Subcutaneous abdominal adipose tissue (tissue), 5 donors: ENCODE data around the gene ZMYND10.

ENCODE experiments used
- H3K27ac ChIP-seq: one replicate; pipeline ENCODE4 v1.7.0; 2013; ENCODE audit warnings: low read depth, mild to moderate bottlenecking, inconsistent platforms, low read length, moderate library complexity
- H3K27me3 ChIP-seq, 5 donors: one replicate each; pipeline ENCODE4 v1.7.0; 2013; ENCODE audit warnings: low read length in 5 of 5, inconsistent platforms in 1 of 5; ENCODE audit not compliant: control insufficient read depth in 5 of 5, insufficient read depth in 4 of 5
- H3K36me3 ChIP-seq, 5 donors: one replicate each; pipeline ENCODE4 v1.7.0; 2013; ENCODE audit warnings: low read length in 5 of 5; ENCODE audit not compliant: control insufficient read depth in 5 of 5, insufficient read depth in 5 of 5
- H3K4me1 ChIP-seq, 5 donors: one replicate each; pipeline ENCODE4 v1.7.0; 2013; ENCODE audit warnings: low read length in 5 of 5, mild to moderate bottlenecking in 3 of 5, moderate library complexity in 1 of 5; ENCODE audit not compliant: control insufficient read depth in 5 of 5, insufficient read depth in 5 of 5
- H3K4me3 ChIP-seq, 5 donors: one replicate each; pipeline ENCODE4 v1.7.0; 2013; ENCODE audit warnings: low read length in 5 of 5, low read depth in 1 of 5
- H3K9ac ChIP-seq, 5 donors: one replicate each; pipeline ENCODE4 v1.7.0; 2013; ENCODE audit warnings: low read length in 5 of 5, mild to moderate bottlenecking in 4 of 5, moderate library complexity in 3 of 5
- H3K9me3 ChIP-seq, 5 donors: one replicate each; pipeline ENCODE4 v1.7.0; 2013; ENCODE audit warnings: low read length in 5 of 5; ENCODE audit not compliant: control insufficient read depth in 5 of 5
- donor health status: healthy.
- donor health status: healthy.
- donor health status: healthy.
- donor health status: healthy.
- donor health status: healthy.

The ZMYND10 gene

GRCh38 chr3:50371133-50371685, 25.7 kb upstream of the ZMYND10 start:
- Histone ChIP-seq H3K27me3 (peaks cover 22 to 41% (median 29%) of the 10 kb centered on the region in 5 donors), H3K9me3 (no peaks in the 10 kb centered on the region), H3K27ac (no peak overlapping the region), H3K4me3 (no peak overlapping the region), H3K9ac (no peak overlapping the region), H3K36me3 (no peaks in the 10 kb centered on the region), H3K4me1 (no peaks in the 10 kb centered on the region)

GRCh38 chr3:50370594-50370993, 25.1 kb upstream of the ZMYND10 start:
- no peaks in the 10 kb centered on the region for H3K9me3 ChIP-seq
- no peaks in the 10 kb centered on the region for H3K36me3 ChIP-seq
- no peak overlapping the region for H3K27ac ChIP-seq
- no peak overlapping the region for H3K4me3 ChIP-seq
- H3K27me3 ChIP-seq, result peaks cover 22 to 44% (median 31%) of the 10 kb centered on the region in 5 donors
- no peak overlapping the region for H3K9ac ChIP-seq
- H3K4me1 ChIP-seq, result peaks cover 0 to 2% (median 1%) of the 10 kb centered on the region in 5 donors

GRCh38 chr3:50369012-50369670, 23.6 kb upstream of the ZMYND10 start:
- H3K4me1 ChIP-seq, result peaks cover 0 to 13% (median 12%) of the 10 kb centered on the region in 5 donors
- no peak overlapping the region for H3K4me3 ChIP-seq
- H3K9ac ChIP-seq, result no peak overlapping the region
- H3K36me3 ChIP-seq, result no peaks in the 10 kb centered on the region
- H3K27ac ChIP-seq, result no peak overlapping the region
- peaks cover 22 to 41% (median 29%) of the 10 kb centered on the region in 5 donors for H3K27me3 ChIP-seq
- no peaks in the 10 kb centered on the region for H3K9me3 ChIP-seq

GRCh38 chr3:50365842-50366220, 20.3 kb upstream of the ZMYND10 start:
- Histone ChIP-seq H3K4me1 (peaks cover 0 to 14% (median 13%) of the 10 kb centered on the region in 5 donors), H3K27ac (no peak overlapping the region), H3K4me3 (peak overlapping the region in 2 of 5 donors; percentile 61 to 71), H3K9ac (peak overlapping the region in 1 of 5 donors; percentile 49), H3K9me3 (no peaks in the 10 kb centered on the region), H3K27me3 (peaks cover 17 to 29% (median 18%) of the 10 kb centered on the region in 5 donors), H3K36me3 (no peaks in the 10 kb centered on the region)

GRCh38 chr3:50365080-50365841, 19.7 kb upstream of the ZMYND10 start:
- Histone ChIP-seq H3K4me1 (peaks cover 0 to 14% (median 13%) of the 10 kb centered on the region in 5 donors), H3K4me3 (peak overlapping the region in 4 of 5 donors; percentile 52 to 71 (median 60)), H3K27ac (no peak overlapping the region), H3K36me3 (no peaks in the 10 kb centered on the region), H3K9ac (peak overlapping the region in 1 of 5 donors; percentile 49), H3K9me3 (no peaks in the 10 kb centered on the region), H3K27me3 (peaks cover 12 to 28% (median 18%) of the 10 kb centered on the region in 5 donors)

GRCh38 chr3:50364573-50365079, 19.1 kb upstream of the ZMYND10 start:
- H3K9me3 ChIP-seq, result no peaks in the 10 kb centered on the region
- H3K4me1 ChIP-seq, result peaks cover 1 to 16% (median 13%) of the 10 kb centered on the region in 5 donors
- peak overlapping the region in 3 of 5 donors; percentile 53 to 60 (median 59) for H3K9ac ChIP-seq
- peaks cover 7 to 23% (median 14%) of the 10 kb centered on the region in 5 donors for H3K27me3 ChIP-seq
- H3K4me3 ChIP-seq, result peak overlapping the region in 4 of 5 donors; percentile 55 to 71 (median 62)
- no peak overlapping the region for H3K27ac ChIP-seq
- H3K36me3 ChIP-seq, result no peaks in the 10 kb centered on the region

- H3K36me3 ChIP-seq, result peaks cover 0 to 27% (median 20%) of the 10 kb centered on the region in 5 donors
- no peak overlapping the region for H3K9ac ChIP-seq
- H3K4me1 ChIP-seq, result peaks cover 26 to 50% (median 48%) of the 10 kb centered on the region in 5 donors
- H3K27me3 ChIP-seq, result no peaks in the 10 kb centered on the region
- H3K9me3 ChIP-seq, result no peaks in the 10 kb centered on the region
- H3K4me3 ChIP-seq, result peak overlapping the region in 4 of 5 donors; percentile 22 to 89 (median 62)
- H3K27ac ChIP-seq, result no peak overlapping the region
Observed at GRCh38 chr3:50359760-50360110, 14.2 kb upstream of the ZMYND10 start.

GRCh38 chr3:50358911-50359759, 13.6 kb upstream of the ZMYND10 start, which contains the start of gene TMEM115:
TSS of gene TMEM115 (minus strand) at chr3:50359521. CDS start at chr3:50359063, 458 bp downstream.
- peaks cover 26 to 44% (median 42%) of the 10 kb centered on the region in 5 donors for H3K4me1 ChIP-seq

GRCh38 chr3:50358355-50358910, 12.9 kb upstream of the ZMYND10 start:
- H3K9ac ChIP-seq, result peak overlapping the region; percentile 80 to 100 (median 97)
- peak overlapping the region; percentile 90 for H3K27ac ChIP-seq
- peaks cover 0 to 40% (median 33%) of the 10 kb centered on the region in 5 donors for H3K36me3 ChIP-seq
- no peaks in the 10 kb centered on the region for H3K9me3 ChIP-seq
- H3K4me3 ChIP-seq, result peak overlapping the region; percentile 68 to 89 (median 81)
- H3K27me3 ChIP-seq, result no peaks in the 10 kb centered on the region
- H3K4me1 ChIP-seq, result peaks cover 26 to 45% (median 42%) of the 10 kb centered on the region in 5 donors

More at GRCh38 chr3:50358911-50359759, 13.6 kb upstream of the ZMYND10 start, which contains the start of gene TMEM115:
- H3K4me3 ChIP-seq, result peak within 1 kb of the TSS; percentile 58 to 89 (median 81)
- peak within 1 kb of the TSS; percentile 80 to 100 (median 97) for H3K9ac ChIP-seq
- peaks cover 0 to 33% (median 26%) of the 10 kb centered on the region in 5 donors for H3K36me3 ChIP-seq
- H3K27me3 ChIP-seq, result no peaks in the 10 kb centered on the region
- no peaks in the 10 kb centered on the region for H3K9me3 ChIP-seq
- peak within 1 kb of the TSS; percentile 90 for H3K27ac ChIP-seq
